ENCODE results near the gene AP3S1.

DNA sequence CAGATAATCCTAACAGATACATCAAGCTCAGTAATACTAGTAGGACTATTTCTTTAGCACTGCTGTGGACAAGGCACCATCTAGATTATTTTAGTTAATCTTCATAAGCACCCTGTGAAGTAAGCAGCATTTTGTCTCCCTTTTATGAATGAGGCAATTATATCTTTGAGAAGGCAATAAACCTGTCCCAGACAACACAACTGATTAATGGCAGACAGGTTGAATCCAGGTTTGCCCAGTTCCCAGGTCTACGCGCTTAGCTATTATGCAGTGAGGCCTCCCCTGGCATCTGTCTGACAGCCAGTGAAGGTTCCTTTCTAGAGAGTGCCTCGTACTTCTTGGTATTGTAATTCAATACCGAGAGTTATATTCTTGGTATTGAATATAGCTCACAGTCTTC lies 110.9 kb downstream of the AP3S1 start:
- TF ChIP-seq, protein P1, sequence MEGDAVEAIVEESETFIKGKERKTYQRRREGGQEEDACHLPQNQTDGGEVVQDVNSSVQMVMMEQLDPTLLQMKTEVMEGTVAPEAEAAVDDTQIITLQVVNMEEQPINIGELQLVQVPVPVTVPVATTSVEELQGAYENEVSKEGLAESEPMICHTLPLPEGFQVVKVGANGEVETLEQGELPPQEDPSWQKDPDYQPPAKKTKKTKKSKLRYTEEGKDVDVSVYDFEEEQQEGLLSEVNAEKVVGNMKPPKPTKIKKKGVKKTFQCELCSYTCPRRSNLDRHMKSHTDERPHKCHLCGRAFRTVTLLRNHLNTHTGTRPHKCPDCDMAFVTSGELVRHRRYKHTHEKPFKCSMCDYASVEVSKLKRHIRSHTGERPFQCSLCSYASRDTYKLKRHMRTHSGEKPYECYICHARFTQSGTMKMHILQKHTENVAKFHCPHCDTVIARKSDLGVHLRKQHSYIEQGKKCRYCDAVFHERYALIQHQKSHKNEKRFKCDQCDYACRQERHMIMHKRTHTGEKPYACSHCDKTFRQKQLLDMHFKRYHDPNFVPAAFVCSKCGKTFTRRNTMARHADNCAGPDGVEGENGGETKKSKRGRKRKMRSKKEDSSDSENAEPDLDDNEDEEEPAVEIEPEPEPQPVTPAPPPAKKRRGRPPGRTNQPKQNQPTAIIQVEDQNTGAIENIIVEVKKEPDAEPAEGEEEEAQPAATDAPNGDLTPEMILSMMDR (IDR thresholded peaks at IDR 0.05): no peak
- TF ChIP-seq POLR2A (IDR thresholded peaks at IDR 0.05): no peak
